Measurements from ENCODE around the gene XPO1.
"Not testable (repeated sequence)": the region's sequence is repeated elsewhere in the genome, so short reads cannot be mapped to it uniquely, and the experiment has no call there.

Gene XPO1

GRCh38 chr2:61469424-61470121, 68.6 kb downstream of the XPO1 start:
- DNase-seq (ENCODE audit: low read depth in 2 of 2), result no peak

GRCh38 chr2:61468231-61468630, 69.9 kb downstream of the XPO1 start:
- not testable (repeated sequence) for DNase-seq (ENCODE audit: low read depth in 2 of 2)

- no peak for DNase-seq (ENCODE audit: low read depth in 2 of 2)
Observed at GRCh38 chr2:61465045-61465444, 73.1 kb downstream of the XPO1 start.

GRCh38 chr2:61463769-61464475, 74.2 kb downstream of the XPO1 start:
- DNase-seq (ENCODE audit: low read depth in 2 of 2), result no peak

GRCh38 chr2:61461404-61461803, 76.8 kb downstream of the XPO1 start:
- no peak for DNase-seq (ENCODE audit: low read depth in 2 of 2)

GRCh38 chr2:61460163-61460562, 78.0 kb downstream of the XPO1 start:
- DNase-seq (ENCODE audit: low read depth in 2 of 2), result no peak

- no peak for DNase-seq (ENCODE audit: low read depth in 2 of 2)
Observed at GRCh38 chr2:61456746-61457420, 81.3 kb downstream of the XPO1 start.

GRCh38 chr2:61456070-61456745, 81.9 kb downstream of the XPO1 start:
- DNase-seq (ENCODE audit: low read depth in 2 of 2), result no peak

GRCh38 chr2:61454972-61455371, 83.2 kb downstream of the XPO1 start:
- DNase-seq (ENCODE audit: low read depth in 2 of 2), result not testable (repeated sequence)

- DNase-seq (ENCODE audit: low read depth in 2 of 2), result no peak
Observed at GRCh38 chr2:61454383-61454782, 83.8 kb downstream of the XPO1 start.

GRCh38 chr2:61452392-61452791, 85.8 kb downstream of the XPO1 start:
- no peak for DNase-seq (ENCODE audit: low read depth in 2 of 2)

GRCh38 chr2:61451178-61451577, 87.0 kb downstream of the XPO1 start:
- DNase-seq (ENCODE audit: low read depth in 2 of 2), result no peak

GRCh38 chr2:61450144-61450543, 88.0 kb downstream of the XPO1 start:
- no peak for DNase-seq (ENCODE audit: low read depth in 2 of 2)

GRCh38 chr2:61448229-61448628, 89.9 kb downstream of the XPO1 start:
- no peak for DNase-seq (ENCODE audit: low read depth in 2 of 2)

GRCh38 chr2:61446971-61447370, 91.2 kb downstream of the XPO1 start:
- DNase-seq (ENCODE audit: low read depth in 2 of 2), result not testable (repeated sequence)

- no peak for DNase-seq (ENCODE audit: low read depth in 2 of 2)
Observed at GRCh38 chr2:61443342-61444041, 94.7 kb downstream of the XPO1 start.

GRCh38 chr2:61439241-61440002, 98.7 kb downstream of the XPO1 start:
- no peak for DNase-seq (ENCODE audit: low read depth in 2 of 2)

- no peak for DNase-seq (ENCODE audit: low read depth in 2 of 2)
Observed at GRCh38 chr2:61438670-61439069, 99.5 kb downstream of the XPO1 start.

- DNase-seq (ENCODE audit: low read depth in 2 of 2), result no peak
Observed at GRCh38 chr2:61437170-61437569, 101.0 kb downstream of the XPO1 start.

GRCh38 chr2:61436092-61436491, 102.1 kb downstream of the XPO1 start:
- DNase-seq (ENCODE audit: low read depth in 2 of 2), result no peak

- no peak for DNase-seq (ENCODE audit: low read depth in 2 of 2)
Observed at GRCh38 chr2:61435291-61435690, 102.9 kb downstream of the XPO1 start.
